Measurements from ENCODE around the gene CDK2AP2.

DNA sequence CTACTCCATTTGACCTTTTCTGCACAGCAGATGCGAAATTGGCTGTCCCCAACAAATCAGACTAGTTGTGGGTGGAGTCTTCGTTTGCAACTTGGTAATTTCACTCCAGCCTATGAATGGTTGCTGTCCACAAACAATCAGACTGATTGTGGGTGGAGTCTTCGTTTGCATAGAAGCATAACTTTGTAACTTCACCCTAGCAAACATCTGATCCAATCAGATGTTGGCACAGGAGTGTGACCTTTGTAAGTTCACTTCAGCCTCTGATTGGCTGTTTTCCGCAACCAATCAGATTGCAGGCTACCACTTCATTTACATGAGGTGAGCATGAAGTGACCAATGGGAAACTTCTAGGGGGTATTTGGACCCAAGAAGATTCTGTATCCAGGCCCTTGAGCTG is 31.6 kb upstream of the CDK2AP2 start:
- TF ChIP-seq POLR2AphosphoS5 (IDR thresholded peaks at IDR 0.05) (no peak), EP300 (IDR thresholded peaks at IDR 0.05) (no peak)
- TF ChIP-seq, protein P1, sequence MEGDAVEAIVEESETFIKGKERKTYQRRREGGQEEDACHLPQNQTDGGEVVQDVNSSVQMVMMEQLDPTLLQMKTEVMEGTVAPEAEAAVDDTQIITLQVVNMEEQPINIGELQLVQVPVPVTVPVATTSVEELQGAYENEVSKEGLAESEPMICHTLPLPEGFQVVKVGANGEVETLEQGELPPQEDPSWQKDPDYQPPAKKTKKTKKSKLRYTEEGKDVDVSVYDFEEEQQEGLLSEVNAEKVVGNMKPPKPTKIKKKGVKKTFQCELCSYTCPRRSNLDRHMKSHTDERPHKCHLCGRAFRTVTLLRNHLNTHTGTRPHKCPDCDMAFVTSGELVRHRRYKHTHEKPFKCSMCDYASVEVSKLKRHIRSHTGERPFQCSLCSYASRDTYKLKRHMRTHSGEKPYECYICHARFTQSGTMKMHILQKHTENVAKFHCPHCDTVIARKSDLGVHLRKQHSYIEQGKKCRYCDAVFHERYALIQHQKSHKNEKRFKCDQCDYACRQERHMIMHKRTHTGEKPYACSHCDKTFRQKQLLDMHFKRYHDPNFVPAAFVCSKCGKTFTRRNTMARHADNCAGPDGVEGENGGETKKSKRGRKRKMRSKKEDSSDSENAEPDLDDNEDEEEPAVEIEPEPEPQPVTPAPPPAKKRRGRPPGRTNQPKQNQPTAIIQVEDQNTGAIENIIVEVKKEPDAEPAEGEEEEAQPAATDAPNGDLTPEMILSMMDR (IDR thresholded peaks at IDR 0.05): no peak

Measured in suprapubic skin (tissue), 4 donors.